K562 (cell line): Measurements from ENCODE around the gene SEMA4G.

ENCODE experiments used
- CTCF ChIP-seq, 3 experiments: IDR thresholded peaks in 2 of 3; conservative IDR thresholded peaks in 1 of 3; 2 replicates each; pipeline ENCODE4 v1.5.1; 2011 to 2012; ENCODE audit warnings: low read length in 3 of 3, mild to moderate bottlenecking in 3 of 3, control low read depth in 2 of 3, improper control_type of control experiment in 1 of 3, inconsistent platforms in 1 of 3, low read depth in 1 of 3, mixed read lengths in 1 of 3, moderate library complexity in 1 of 3; ENCODE audit not compliant: insufficient read depth in 2 of 3
- JUNB ChIP-seq: fragments of 450-650 bp; formaldehyde crosslinking; conservative IDR thresholded peaks from 2 replicates; pipeline ENCODE4 v1.4.0; 2020; ENCODE audit warnings: mild to moderate bottlenecking
- SMARCA4 ChIP-seq: fragments of 450-650 bp; IDR thresholded peaks from 2 replicates; pipeline ENCODE4 v1.6.1; 2016
- TCF7 ChIP-seq: sonication (generic); IDR thresholded peaks from 2 replicates; pipeline ENCODE4 v1.6.1; 2016; ENCODE audit warnings: antibody characterized with exemption, borderline replicate concordance

- no peak for TF ChIP-seq JUNB (CRISPR knock-in tag)
- TF ChIP-seq SMARCA4: no peak
- TF ChIP-seq TCF7: no peak
- no peak for TF ChIP-seq CTCF (IDR thresholded peaks at IDR 0.05 in 2 of 3, conservative IDR thresholded peaks at IDR 0.05 in 1 of 3; ENCODE audit: insufficient read depth in 2 of 3, low read depth in 1 of 3, low read length in 3 of 3)
These were observed 23.6 kb upstream of the SEMA4G start for GRCh38 chr10:100945754-100946153.
